Motor neuron (in vitro differentiated cells): ENCODE results near the gene GPR101. TPM values are rescaled to one million over a fixed set of nuclear protein-coding genes. Genes with fewer than 3 reads are reported as not detected.

ENCODE experiments used
- total RNA-seq, 8 experiments: library from RNA; unstranded; fragments of 300-600 nt; gene quantifications; 2 replicates each; pipeline versions ENCODE4 v1.2.3 to v1.2.4, GENCODE V29; 2022

GPR101 gene
- total RNA-seq, 8 experiments from 2014 or later = 0.11 to 2.4 (median 0.27) TPM; not detected in 2

Other genes with a start within 250 kb of the GPR101 start
- 100 to 1,000 TPM; 159 to 440 (median 211) TPM for gene RBMX, start 153.3 kb downstream of the GPR101 start, total RNA-seq